SK-N-SH treated with all-trans-retinoic acid at 6 μM for 48 hours (cell line): ENCODE measurements around the gene DPYD.

Experiments
- ARNTL ChIP-seq: fragments of 450-650 bp; formaldehyde crosslinking; IDR thresholded peaks from 2 replicates; pipeline ENCODE4 v1.5.0; 2020; ENCODE audit warnings: low read depth, mild to moderate bottlenecking, moderate library complexity, borderline replicate concordance
- PATZ1 ChIP-seq: fragments of 250-450 bp; sonication (Bioruptor Pico); IDR thresholded peaks from 2 replicates; pipeline ENCODE4 v1.8.0; 2020; ENCODE audit warnings: mild to moderate bottlenecking, moderate library complexity, borderline replicate concordance
- ZFP3 ChIP-seq: fragments of 250-450 bp; sonication (Bioruptor Pico); IDR thresholded peaks from 2 replicates; pipeline ENCODE4 v1.5.0; 2020; ENCODE audit warnings: mild to moderate bottlenecking, moderate library complexity

- TF ChIP-seq PATZ1 (CRISPR knock-in tag) (no peak), ZFP3 (no peak), ARNTL (CRISPR knock-in tag) (no peak)
Observed at GRCh38 chr1:97073936-97074335, 846.9 kb downstream of the DPYD start.
